ENCODE data around the gene MTA1. TPM values are rescaled to one million over a fixed set of nuclear protein-coding genes. Genes with fewer than 3 reads are reported as not detected.

The MTA1 gene
- total RNA-seq, 3 donors from 2014 or later (not counting 1 experiment from before 2014, with no cell fraction given) = 104 to 125 (median 112) TPM

DNA sequence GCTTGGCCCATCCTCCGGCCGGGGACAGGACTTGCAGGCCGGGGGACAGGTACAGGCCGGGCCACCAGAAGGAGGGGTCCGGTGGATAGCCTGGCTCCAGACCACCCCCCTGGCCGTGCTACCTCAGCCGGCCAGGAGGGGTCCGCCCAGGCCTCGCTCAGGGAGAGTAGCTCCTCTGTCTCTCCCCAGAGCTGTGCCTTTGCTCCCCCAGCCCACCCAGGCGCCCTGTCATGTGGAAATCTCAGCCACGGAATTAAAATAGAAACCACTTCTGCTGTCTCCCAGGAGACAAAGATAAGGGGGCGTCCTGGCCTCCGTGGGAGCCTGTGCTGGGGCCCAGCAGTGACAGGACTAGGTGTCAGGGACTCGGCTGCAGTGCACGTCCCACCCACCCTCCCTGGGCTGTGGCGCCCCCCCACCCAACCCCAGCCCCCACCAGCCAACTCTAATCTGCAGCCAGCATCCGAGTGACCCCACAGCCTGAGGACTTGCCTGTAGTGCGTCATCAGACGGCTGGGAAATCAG, 51.7 kb downstream of the MTA1 start:
- Mint-ChIP-seq H3K36me3 (no peaks in the 10 kb centered on the region), H3K27ac (no peak overlapping the region), H3K9me3 (no peaks in the 10 kb centered on the region), H3K27me3 (ENCODE audit: low read depth in 2 of 2) (peaks cover 0 to 6% of the 10 kb centered on the region in 2 donors), H3K4me3 (no peak overlapping the region), H3K4me1 (peaks cover 0 to 8% of the 10 kb centered on the region in 2 donors)
- ATAC-seq (no peak), DNase-seq (no peak)
- Histone ChIP-seq H3K4me3 (ENCODE audit: low read length) (no peak overlapping the region), H3K27me3 (ENCODE audit: control insufficient read depth, insufficient read depth, low read length) (peaks cover 17% of the 10 kb centered on the region), H3K9me3 (ENCODE audit: control insufficient read depth, insufficient read depth, low read length) (no peaks in the 10 kb centered on the region), H3K4me1 (ENCODE audit: control insufficient read depth, insufficient read depth, low read length) (peaks cover 24% of the 10 kb centered on the region), H3K36me3 (ENCODE audit: control insufficient read depth, insufficient read depth, low read length) (peaks cover 2% of the 10 kb centered on the region), H3K27ac (ENCODE audit: low read length) (no peak overlapping the region)
- TF ChIP-seq CTCF (IDR thresholded peaks at IDR 0.05) = no peak
- WGBS (ENCODE audit: insufficient coverage) = 73% methylated on average over 16 of the region's 19 CpGs
- intact Hi-C loops (cut with micrococcal nuclease) = no loop called here

DNA sequence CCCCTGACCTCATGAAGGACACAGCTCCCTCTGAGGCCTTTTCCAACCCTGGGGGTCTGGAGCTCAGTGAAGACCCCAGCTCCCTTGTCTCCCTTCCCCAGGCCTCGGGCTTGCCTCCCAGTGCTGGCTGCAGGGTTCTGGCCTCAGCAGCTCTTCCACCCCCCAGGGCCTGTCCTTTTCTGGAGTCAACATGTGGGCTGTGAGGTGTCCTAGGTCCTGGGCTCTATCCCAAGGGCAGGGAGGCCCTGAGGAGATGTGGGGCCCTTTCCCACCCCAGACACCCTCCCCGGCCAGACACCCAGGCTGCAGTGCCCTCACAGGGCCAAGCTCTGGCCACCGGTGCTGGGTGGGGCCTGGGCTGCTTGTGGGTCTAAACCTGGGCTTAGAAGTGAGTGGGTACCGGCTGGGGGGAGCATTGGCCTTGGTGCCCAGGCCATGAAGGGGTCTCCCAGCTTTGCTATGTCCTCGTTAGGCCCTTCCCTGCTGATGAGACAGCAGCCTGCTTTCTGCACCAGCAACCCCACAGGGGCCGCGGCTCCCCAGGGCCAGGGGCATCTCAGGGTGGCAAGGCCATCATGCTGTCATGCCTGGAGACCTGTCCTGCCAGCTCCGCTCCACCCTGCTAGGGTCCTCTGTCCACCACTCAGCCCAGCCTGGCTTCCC, 52.3 kb downstream of the MTA1 start:
- ATAC-seq (no peak), DNase-seq (no peak)
- WGBS (ENCODE audit: insufficient coverage) = 94% methylated on average over 8 of the region's 8 CpGs
- TF ChIP-seq CTCF (IDR thresholded peaks at IDR 0.05) = no peak
- Mint-ChIP-seq H3K27me3 (ENCODE audit: low read depth in 2 of 2) (peaks cover 0 to 6% of the 10 kb centered on the region in 2 donors), H3K36me3 (no peaks in the 10 kb centered on the region), H3K9me3 (no peaks in the 10 kb centered on the region), H3K27ac (no peak overlapping the region), H3K4me1 (peaks cover 0 to 13% of the 10 kb centered on the region in 2 donors), H3K4me3 (no peak overlapping the region)
- H3K4me1 ChIP-seq (ENCODE audit: control insufficient read depth, insufficient read depth, low read length) = peaks cover 30% of the 10 kb centered on the region
- intact Hi-C loops (cut with micrococcal nuclease) = no loop called here
- H3K4me3 ChIP-seq (ENCODE audit: low read length) = no peak overlapping the region
- H3K36me3 ChIP-seq (ENCODE audit: control insufficient read depth, insufficient read depth, low read length) = peaks cover 2% of the 10 kb centered on the region
- H3K27me3 ChIP-seq (ENCODE audit: control insufficient read depth, insufficient read depth, low read length) = peaks cover 22% of the 10 kb centered on the region
- no peak overlapping the region for H3K27ac ChIP-seq (ENCODE audit: low read length)
- H3K9me3 ChIP-seq (ENCODE audit: control insufficient read depth, insufficient read depth, low read length) = no peaks in the 10 kb centered on the region

GRCh38 chr14:105472486-105472991, 52.9 kb downstream of the MTA1 start:
- Histone ChIP-seq H3K27me3 (ENCODE audit: control insufficient read depth, insufficient read depth, low read length) (peaks cover 22% of the 10 kb centered on the region), H3K36me3 (ENCODE audit: control insufficient read depth, insufficient read depth, low read length) (peaks cover 2% of the 10 kb centered on the region), H3K27ac (ENCODE audit: low read length) (no peak overlapping the region), H3K4me3 (ENCODE audit: low read length) (no peak overlapping the region), H3K4me1 (ENCODE audit: control insufficient read depth, insufficient read depth, low read length) (peaks cover 36% of the 10 kb centered on the region), H3K9me3 (ENCODE audit: control insufficient read depth, insufficient read depth, low read length) (no peaks in the 10 kb centered on the region)
- intact Hi-C loops (cut with micrococcal nuclease) = no loop called here
- DNase-seq (no peak), ATAC-seq (no peak)
- TF ChIP-seq CTCF (IDR thresholded peaks at IDR 0.05) = no peak
- H3K36me3 Mint-ChIP-seq = no peaks in the 10 kb centered on the region
- H3K9me3 Mint-ChIP-seq = no peaks in the 10 kb centered on the region
- no peak overlapping the region for H3K27ac Mint-ChIP-seq
- H3K4me3 Mint-ChIP-seq = no peak overlapping the region
- peaks cover 0 to 6% of the 10 kb centered on the region in 2 donors for H3K27me3 Mint-ChIP-seq (ENCODE audit: low read depth in 2 of 2)
- H3K4me1 Mint-ChIP-seq = peaks cover 6 to 18% of the 10 kb centered on the region in 2 donors
- WGBS (ENCODE audit: insufficient coverage) = 92% methylated on average over 12 of the region's 12 CpGs

Data from natural killer cell (primary cell).